ENCODE measurements around the gene MBTD1. TPM values are rescaled to one million over a fixed set of nuclear protein-coding genes. Genes with fewer than 3 reads are reported as not detected.

The MBTD1 gene
- total and polyA plus RNA-seq, 9 of the 15 experiments (the other 6 are each of a cell fraction or from before 2014, with no cell fraction given) = 2.1 to 26.3 (median 13.3) TPM

DNA sequence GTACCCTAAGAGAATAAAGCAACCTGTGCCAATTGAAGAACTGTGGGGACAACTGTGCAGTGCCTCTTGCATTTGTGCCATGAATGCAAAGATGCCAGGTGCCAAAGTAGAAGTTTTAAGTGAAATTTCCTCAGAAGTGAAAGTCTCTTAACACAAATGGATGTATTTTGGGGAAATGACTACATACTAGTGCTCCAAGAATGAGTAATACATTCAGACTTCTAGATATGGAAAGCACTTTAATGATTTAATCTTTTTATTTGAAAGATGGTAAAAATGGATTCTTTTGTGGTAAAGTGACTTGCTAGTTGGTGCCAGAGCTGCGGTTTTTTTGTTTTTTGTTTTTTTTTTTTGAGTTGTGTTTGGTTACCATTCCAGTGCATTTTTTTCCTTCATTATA is 15.5 kb upstream of the MBTD1 start (continued):
- no peak for TF ChIP-seq DEAF1 (CRISPR knock-in tag; IDR thresholded peaks at IDR 0.05)
- TF ChIP-seq ZKSCAN1 (IDR thresholded peaks at IDR 0.05; ENCODE audit: low read depth, low read length) = no peak
- TF ChIP-seq PRPF4 (IDR thresholded peaks at IDR 0.05; ENCODE audit: insufficient read depth, low read depth, low read length, poor library complexity, severe bottlenecking) = no peak
- TF ChIP-seq RB1 (IDR thresholded peaks at IDR 0.05; ENCODE audit: low read depth) = no peak

GRCh38 chr17:51272812-51273211 is 13.0 kb upstream of the MBTD1 start:
- no peak overlapping the region for H3K4me3 ChIP-seq
- no peak for ATAC-seq
- H3K9ac ChIP-seq (ENCODE audit: insufficient read depth in 1 of 2, low read depth in 2 of 2, low read length in 2 of 2) = no peak overlapping the region
- H3K27me3 ChIP-seq (ENCODE audit: control insufficient read depth in 2 of 2, insufficient read depth in 2 of 2, low read length in 2 of 2) = no peaks in the 10 kb centered on the region
- no peaks in the 10 kb centered on the region for H4K20me1 ChIP-seq (replicated peaks; ENCODE audit: control insufficient read depth, insufficient read depth, low read length)
- H3K4me1 ChIP-seq (replicated peaks in 1 of 2; ENCODE audit: control insufficient read depth in 2 of 2, insufficient read depth in 2 of 2, low read length in 2 of 2) = no peaks in the 10 kb centered on the region; a peak in 1 of 5 replicates
- H3K27ac ChIP-seq (ENCODE audit: extremely low read depth, low read depth, low read length) = no peak overlapping the region
- 88% methylated on average over 1 of the region's 1 CpG for WGBS (ENCODE audit: insufficient coverage, low coverage, missing lambda C conversion rate)
- DNase-seq (ENCODE audit: extremely low read depth in 1 of 4, low spot score in 3 of 4) = no peak
- in situ Hi-C loops (cut with MboI) (no loop called here), intact Hi-C loops (cut with micrococcal nuclease) (no loop called here)
- FAIRE-seq = no peak
- no peak overlapping the region for H3K4me2 ChIP-seq (ENCODE audit: insufficient read depth, low read length)
- POLR2A ChIA-PET = interaction anchor here (0.9 kb wide), 1 partner anchor 12 kb away, joined by 4 read pairs; no protein-coding TSS in a partner anchor
- no peak for TF ChIP-seq ZNF586 (CRISPR knock-in tag; conservative IDR thresholded peaks at IDR 0.05)
- no peak for TF ChIP-seq HEY1 (CRISPR knock-in tag; IDR thresholded peaks at IDR 0.05; ENCODE audit: borderline replicate concordance)
- no peak for TF ChIP-seq TCF7 (IDR thresholded peaks at IDR 0.05; ENCODE audit: borderline replicate concordance)
- TF ChIP-seq KAT2B (IDR thresholded peaks at IDR 0.05; ENCODE audit: low read depth, low read length) = no peak
- TF ChIP-seq BMI1 (IDR thresholded peaks at IDR 0.05; ENCODE audit: low read length) = no peak
- no peak for TF ChIP-seq THRAP3 (IDR thresholded peaks at IDR 0.05; ENCODE audit: borderline replicate concordance)
- no peak for TF ChIP-seq NEUROD1 (IDR thresholded peaks at IDR 0.05; ENCODE audit: borderline replicate concordance, low read depth, low read length, partially characterized antibody)
- TF ChIP-seq ARID1B (IDR thresholded peaks at IDR 0.05) = no peak
- TF ChIP-seq HOMEZ (CRISPR knock-in tag; IDR thresholded peaks at IDR 0.05) = no peak
- no peak overlapping the region for H2AFZ ChIP-seq (ENCODE audit: low read depth, low read length)
- CTCF ChIA-PET (ENCODE audit: low intra/inter-chr PET ratio) = no interaction called here
- H3K9me1 ChIP-seq (ENCODE audit: control insufficient read depth, insufficient read depth, low read length) = no peaks in the 10 kb centered on the region
- H3K36me3 ChIP-seq (ENCODE audit: control insufficient read depth, insufficient read depth, low read length) = peaks cover 93% of the 10 kb centered on the region
- H3K79me2 ChIP-seq (ENCODE audit: control insufficient read depth, insufficient read depth, low read length) = peaks cover 35% of the 10 kb centered on the region
- BruUV-seq (replicated peaks) = no TSS peak
- H3K9me3 ChIP-seq (replicated peaks; ENCODE audit: control insufficient read depth, insufficient read depth, low read depth, low read length) = no peaks in the 10 kb centered on the region
